Kidney (tissue), 14 donors: ENCODE data around the gene PATE1. TPM values are rescaled to one million over a fixed set of nuclear protein-coding genes. Genes with fewer than 3 reads are reported as not detected.

Source experiments
- DNase-seq, 5 donors: peaks; one replicate each; pipeline ENCODE4 v3.0.0-alpha.2; 2013 to 2020
- FAIRE-seq: peaks from 2 replicates; lab custom pipeline; 2012; peaks lifted over from hg19 to GRCh38; lab: Jason Lieb, UNC
- H3K27ac ChIP-seq, 2 donors: one replicate each; pipeline ENCODE4 v1.7.0; 2013; ENCODE audit warnings: low read depth in 2 of 2, low read length in 2 of 2, inconsistent platforms in 1 of 2
- H3K27me3 ChIP-seq: one replicate; pipeline ENCODE4 v1.7.1; 2013; ENCODE audit warnings: low read length, inconsistent platforms; ENCODE audit not compliant: control insufficient read depth, insufficient read depth
- H3K36me3 ChIP-seq, 3 donors: one replicate each; pipeline versions ENCODE4 v1.7.0 to v1.7.1; 2013; ENCODE audit warnings: low read length in 3 of 3, control low read depth in 1 of 3, inconsistent platforms in 1 of 3; ENCODE audit not compliant: insufficient read depth in 3 of 3, control insufficient read depth in 2 of 3
- H3K4me1 ChIP-seq, 3 donors: one replicate each; pipeline versions ENCODE4 v1.7.0 to v1.7.1; 2013; ENCODE audit warnings: low read length in 3 of 3, inconsistent platforms in 1 of 3, low read depth in 1 of 3; ENCODE audit not compliant: control insufficient read depth in 2 of 3, insufficient read depth in 2 of 3
- H3K4me3 ChIP-seq, 3 donors: one replicate each; pipeline versions ENCODE4 v1.7.0 to v1.8.1; 2013; ENCODE audit warnings: low read length in 3 of 3, control low read depth in 1 of 3, inconsistent platforms in 1 of 3
- H3K9ac ChIP-seq, 3 donors: one replicate each; pipeline versions ENCODE4 v1.7.0 to v1.7.1; 2013; ENCODE audit warnings: low read length in 3 of 3, control low read depth in 1 of 3, inconsistent platforms in 1 of 3
- H3K9me3 ChIP-seq, 3 donors: one replicate each; pipeline versions ENCODE4 v1.7.0 to v1.7.1; 2013; ENCODE audit warnings: low read length in 3 of 3, control low read depth in 1 of 3, inconsistent platforms in 1 of 3; ENCODE audit not compliant: control insufficient read depth in 2 of 3, insufficient read depth in 1 of 3
- intact Hi-C: fragments of 100-400 bp; cut with DNase I; formaldehyde crosslinking; loops from one replicate; pipeline ENCODE4 v1.11.1; 2022
- polyA plus RNA-seq: library from polyadenylated mRNA; stranded (reverse); fragments of 350-450 nt; fragmentation: Illumina TruSeq; extraction: RNeasy Lipid Tissue Mini Kit (QIAGEN cat#74804); gene quantifications from one replicate; pipeline ENCODE4 v1.2.3, GENCODE V29; 2014; ENCODE audit warnings: low read depth, low replicate concordance; ENCODE audit not compliant: insufficient read depth
- total RNA-seq: library from RNA; stranded (reverse); fragmentation: NEBNext Ultra II Directional; extraction: Animal tissue kit (Norgen Biotek cat#: 25700); gene quantifications from one replicate; pipeline ENCODE4 v1.2.1, GENCODE V29; 2021
- TF ChIP-seq, protein P1 (sequence below): IDR thresholded peaks from 3 replicates; pipeline ENCODE4 v1.5.1; 2012; ENCODE audit warnings: mild to moderate bottlenecking, moderate library complexity, borderline replicate concordance; ENCODE audit not compliant: insufficient read depth; ENCODE audit errors: extremely low read depth
- donor health status: control.
- donor health status: control.
- donor health status: control.
- donor health status: control.
- donor health status: control.
- donor health status: DM: yes; HTN: yes; CAD: no.
- donor health status: Normal renal cell carcinoma (clear cell type).

PATE1 gene
- total and polyA plus RNA-seq, 2 donors from 2014 or later, result not detected

DNA sequence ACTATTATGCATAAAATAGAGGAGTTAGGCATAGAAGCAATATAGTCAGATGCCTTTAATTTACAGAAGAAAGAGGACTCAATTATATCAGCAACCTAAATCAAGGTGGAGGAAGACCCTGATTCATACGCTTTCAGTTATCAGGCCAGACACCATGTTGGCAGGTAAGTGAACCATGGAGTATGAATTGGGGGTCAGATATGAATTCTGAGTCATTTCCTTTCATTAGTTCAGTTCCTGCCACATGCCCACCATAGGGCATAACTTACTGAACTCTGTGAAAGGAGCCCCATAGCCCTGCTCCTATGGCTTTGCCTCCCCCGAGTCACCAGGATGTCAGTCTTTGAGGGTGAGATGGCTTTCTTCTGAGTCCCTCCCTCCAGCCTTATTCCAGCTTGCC lies 17.4 kb downstream of the PATE1 start:
- DNase-seq (no peak), FAIRE-seq (no peak)
- H3K9me3 ChIP-seq, result no peaks in the 10 kb centered on the region
- no peak overlapping the region for H3K4me3 ChIP-seq
- H3K4me1 ChIP-seq, result no peaks in the 10 kb centered on the region
- H3K27ac ChIP-seq, result no peak overlapping the region
- intact Hi-C loops, result no loop called here
- TF ChIP-seq, protein P1, sequence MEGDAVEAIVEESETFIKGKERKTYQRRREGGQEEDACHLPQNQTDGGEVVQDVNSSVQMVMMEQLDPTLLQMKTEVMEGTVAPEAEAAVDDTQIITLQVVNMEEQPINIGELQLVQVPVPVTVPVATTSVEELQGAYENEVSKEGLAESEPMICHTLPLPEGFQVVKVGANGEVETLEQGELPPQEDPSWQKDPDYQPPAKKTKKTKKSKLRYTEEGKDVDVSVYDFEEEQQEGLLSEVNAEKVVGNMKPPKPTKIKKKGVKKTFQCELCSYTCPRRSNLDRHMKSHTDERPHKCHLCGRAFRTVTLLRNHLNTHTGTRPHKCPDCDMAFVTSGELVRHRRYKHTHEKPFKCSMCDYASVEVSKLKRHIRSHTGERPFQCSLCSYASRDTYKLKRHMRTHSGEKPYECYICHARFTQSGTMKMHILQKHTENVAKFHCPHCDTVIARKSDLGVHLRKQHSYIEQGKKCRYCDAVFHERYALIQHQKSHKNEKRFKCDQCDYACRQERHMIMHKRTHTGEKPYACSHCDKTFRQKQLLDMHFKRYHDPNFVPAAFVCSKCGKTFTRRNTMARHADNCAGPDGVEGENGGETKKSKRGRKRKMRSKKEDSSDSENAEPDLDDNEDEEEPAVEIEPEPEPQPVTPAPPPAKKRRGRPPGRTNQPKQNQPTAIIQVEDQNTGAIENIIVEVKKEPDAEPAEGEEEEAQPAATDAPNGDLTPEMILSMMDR, result no peak
- no peak overlapping the region for H3K9ac ChIP-seq
- no peaks in the 10 kb centered on the region for H3K27me3 ChIP-seq
- H3K36me3 ChIP-seq, result no peaks in the 10 kb centered on the region

DNA sequence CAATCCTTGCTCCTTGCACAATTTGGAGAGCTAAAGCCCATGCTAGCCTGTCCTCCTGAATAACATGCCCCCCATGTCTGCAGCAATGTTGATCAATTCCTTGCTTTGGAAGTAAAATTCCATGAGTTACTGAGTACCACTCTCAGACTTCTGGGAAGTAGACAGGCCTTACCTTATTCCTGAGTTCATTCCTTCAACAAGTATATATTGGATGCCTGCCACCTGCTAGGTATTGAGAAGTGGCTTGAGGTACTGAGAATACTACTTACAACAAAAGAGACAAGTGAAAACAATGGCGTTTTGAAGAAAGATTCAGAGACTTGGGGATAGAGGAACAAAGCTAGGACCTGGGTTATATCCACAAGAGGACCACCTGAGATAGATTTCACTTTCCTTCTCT lies 20.2 kb downstream of the PATE1 start:
- H3K9me3 ChIP-seq, result no peaks in the 10 kb centered on the region
- H3K9ac ChIP-seq, result no peak overlapping the region
- no peaks in the 10 kb centered on the region for H3K36me3 ChIP-seq
- no peaks in the 10 kb centered on the region for H3K27me3 ChIP-seq
- no peak overlapping the region for H3K4me3 ChIP-seq
- no peak for FAIRE-seq
- no peaks in the 10 kb centered on the region for H3K4me1 ChIP-seq
- DNase-seq, result no peak
- TF ChIP-seq, protein P1, result no peak
- H3K27ac ChIP-seq, result no peak overlapping the region
- intact Hi-C loops, result no loop called here

DNA sequence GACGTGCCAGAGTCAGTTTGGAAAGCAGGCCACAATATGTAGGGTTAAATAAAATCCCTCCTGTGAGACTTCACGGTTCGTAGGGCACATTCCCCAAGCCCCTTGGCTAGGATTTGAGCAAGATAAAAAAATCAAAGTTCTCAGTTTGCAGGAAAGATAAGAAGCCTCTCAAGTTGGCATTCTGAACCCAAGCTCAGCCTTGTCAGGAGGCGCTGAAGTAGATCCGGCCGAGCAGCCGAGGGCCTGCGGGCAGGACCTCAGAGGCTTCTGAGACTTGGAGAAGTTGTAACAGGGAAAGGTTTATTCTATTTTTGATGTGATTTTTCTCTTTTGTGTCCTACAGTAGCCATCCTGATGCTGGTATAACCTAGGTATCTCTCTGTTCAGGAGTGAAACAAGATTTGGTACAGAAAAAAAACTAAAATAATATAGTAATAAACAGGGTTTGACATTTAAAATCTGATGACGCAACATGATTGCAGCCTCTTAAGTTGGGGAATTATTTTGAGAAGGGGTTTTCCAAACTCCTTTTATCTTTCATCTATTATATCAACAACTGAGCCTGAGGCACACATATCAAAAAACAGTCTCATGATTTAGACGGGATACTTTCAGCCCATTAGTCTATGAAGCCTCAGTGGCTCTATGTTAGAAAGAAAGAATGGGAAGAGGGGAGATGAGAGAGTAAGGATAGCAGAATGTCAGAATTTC lies 22.4 kb downstream of the PATE1 start:
- FAIRE-seq, result no peak
- DNase-seq, result peak in 3 of 5 donors; percentile 10 to 66 (median 11)
- H3K4me3 ChIP-seq, result no peak overlapping the region
- no peak overlapping the region for H3K9ac ChIP-seq
- H3K27ac ChIP-seq, result no peak overlapping the region
- no peaks in the 10 kb centered on the region for H3K36me3 ChIP-seq
- TF ChIP-seq, protein P1, result no peak
- no peaks in the 10 kb centered on the region for H3K4me1 ChIP-seq
- no peaks in the 10 kb centered on the region for H3K27me3 ChIP-seq
- intact Hi-C loops, result no loop called here
- no peaks in the 10 kb centered on the region for H3K9me3 ChIP-seq

DNA sequence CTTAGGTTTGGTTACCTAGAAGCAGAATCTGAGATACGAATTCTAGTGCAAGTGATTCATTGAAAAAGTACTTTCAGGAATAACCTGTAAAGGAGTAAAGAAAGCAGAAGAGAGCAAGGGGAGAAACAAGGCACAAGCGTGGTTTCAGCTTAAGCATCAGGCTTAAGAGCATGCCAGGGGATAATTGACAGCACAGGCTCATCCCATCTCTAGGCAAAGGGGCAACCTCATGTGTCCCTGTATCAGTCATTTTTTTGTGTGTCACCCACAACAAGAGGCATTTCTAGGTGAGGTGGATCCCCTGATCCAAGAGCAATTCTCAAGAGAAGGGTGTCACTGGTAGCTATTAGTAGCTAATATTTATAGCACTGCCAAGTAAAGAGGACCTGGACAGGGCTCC lies 24.5 kb downstream of the PATE1 start:
- Histone ChIP-seq H3K27me3 (no peaks in the 10 kb centered on the region), H3K27ac (no peak overlapping the region), H3K36me3 (no peaks in the 10 kb centered on the region), H3K9me3 (no peaks in the 10 kb centered on the region), H3K4me3 (no peak overlapping the region), H3K9ac (no peak overlapping the region), H3K4me1 (no peaks in the 10 kb centered on the region)
- TF ChIP-seq, protein P1, result no peak
- intact Hi-C loops, result no loop called here
- no peak for FAIRE-seq
- no peak for DNase-seq
